DND-41 (cell line): Measurements from ENCODE around the gene MAST3.

Experiments
- ATAC-seq: fragments of 200-7000 bp; cut with Tn5 transposase; 3 replicates; pipeline ENCODE4 v1.9.1; 2021; ENCODE audit warnings: low read depth; ENCODE audit not compliant: insufficient read depth
- DNase-seq: peaks from one replicate; pipeline ENCODE4 v3.0.0-alpha.2; 2020
- H2AFZ ChIP-seq: 2 replicates; pipeline ENCODE4 v1.6.0; 2012; ENCODE audit warnings: low read depth, low read length
- H3K27ac ChIP-seq: 2 replicates; pipeline ENCODE4 v1.5.1; 2012; ENCODE audit warnings: low read length, inconsistent platforms
- H3K27me3 ChIP-seq: fragments of 200-600 bp; sonication (generic); 2 replicates; pipeline ENCODE4 v1.6.0; 2012; ENCODE audit warnings: low read length, mild to moderate bottlenecking, inconsistent platforms; ENCODE audit not compliant: insufficient read depth, poor library complexity
- H3K36me3 ChIP-seq: 2 replicates; pipeline ENCODE4 v1.5.1; 2012; ENCODE audit warnings: low read length, inconsistent platforms; ENCODE audit not compliant: insufficient read depth
- H3K4me1 ChIP-seq: 2 replicates; pipeline ENCODE4 v1.5.1; 2012; ENCODE audit warnings: mild to moderate bottlenecking, low read length; ENCODE audit not compliant: insufficient read depth
- H3K4me2 ChIP-seq: 2 replicates; pipeline ENCODE4 v1.6.0; 2012; ENCODE audit warnings: mild to moderate bottlenecking, moderate library complexity, low read length, inconsistent platforms; ENCODE audit not compliant: insufficient read depth
- H3K4me3 ChIP-seq, 2 experiments: fragments of 200-600 bp in 1 of 2; shearing (Covaris generic) in 1 of 2; 2 replicates each; pipeline ENCODE4 v1.5.1; 2012 to 2016; ENCODE audit warnings: inconsistent platforms in 2 of 2, low read length in 2 of 2, mild to moderate bottlenecking in 2 of 2, low read depth in 1 of 2, moderate library complexity in 1 of 2
- H3K79me2 ChIP-seq: 2 replicates; pipeline ENCODE4 v1.6.0; 2012; ENCODE audit warnings: low read length, inconsistent platforms; ENCODE audit not compliant: insufficient read depth
- H3K9ac ChIP-seq: 2 replicates; pipeline ENCODE4 v1.6.0; 2012; ENCODE audit warnings: low read depth, mild to moderate bottlenecking, inconsistent platforms, low read length, moderate library complexity
- H3K9me3 ChIP-seq: 2 replicates; pipeline ENCODE4 v1.5.1; 2012; ENCODE audit warnings: low read length, moderate library complexity, mild to moderate bottlenecking, inconsistent platforms; ENCODE audit not compliant: insufficient read depth, severe bottlenecking
- H4K20me1 ChIP-seq: 2 replicates; pipeline ENCODE4 v1.6.0; 2012; ENCODE audit warnings: low read length; ENCODE audit not compliant: insufficient read depth
- EZH2 ChIP-seq: IDR thresholded peaks from 3 replicates; pipeline ENCODE4 v1.6.1; 2012; ENCODE audit warnings: borderline replicate concordance, low read depth, mild to moderate bottlenecking, moderate library complexity, low read length, inconsistent platforms; ENCODE audit not compliant: severe bottlenecking
- TF ChIP-seq, protein P1 (sequence below): IDR thresholded peaks from 2 replicates; pipeline ENCODE4 v1.5.1; 2012; ENCODE audit warnings: borderline replicate concordance, low read length, moderate library complexity, mild to moderate bottlenecking; ENCODE audit not compliant: poor library complexity, severe bottlenecking; ENCODE audit errors: extremely low read depth

MAST3 gene

DNA sequence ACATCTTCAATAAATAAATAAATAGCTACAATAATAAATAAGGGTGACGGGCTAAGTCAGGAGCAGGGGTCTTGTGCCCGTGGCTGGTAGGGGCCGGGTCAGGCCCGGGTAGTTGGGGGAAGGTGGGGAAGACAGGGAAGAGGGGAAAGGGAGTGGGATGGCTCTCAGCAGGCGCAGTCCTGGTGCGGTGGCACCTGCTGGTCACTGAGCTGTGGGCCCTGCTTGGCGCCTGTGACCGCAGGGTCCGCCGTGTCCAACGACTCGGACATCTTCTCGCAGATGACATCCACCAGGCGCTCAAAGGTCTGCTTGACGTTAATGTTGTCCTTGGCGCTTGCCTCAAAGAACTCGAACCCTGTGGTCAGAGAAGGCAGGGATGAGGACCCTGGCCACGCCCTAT is 99.7 kb downstream of the MAST3 start:
- 0 out of 2 replicates have a peak, but pooled peaks cover 8% of the 10 kb centered on the region for H4K20me1 ChIP-seq
- no peak overlapping the region for H3K27ac ChIP-seq
- no peak overlapping the region for H2AFZ ChIP-seq
- no peaks in the 10 kb centered on the region for H3K27me3 ChIP-seq
- DNase-seq (no peak), ATAC-seq (no peak)
- no peak for TF ChIP-seq EZH2
- TF ChIP-seq, protein P1, sequence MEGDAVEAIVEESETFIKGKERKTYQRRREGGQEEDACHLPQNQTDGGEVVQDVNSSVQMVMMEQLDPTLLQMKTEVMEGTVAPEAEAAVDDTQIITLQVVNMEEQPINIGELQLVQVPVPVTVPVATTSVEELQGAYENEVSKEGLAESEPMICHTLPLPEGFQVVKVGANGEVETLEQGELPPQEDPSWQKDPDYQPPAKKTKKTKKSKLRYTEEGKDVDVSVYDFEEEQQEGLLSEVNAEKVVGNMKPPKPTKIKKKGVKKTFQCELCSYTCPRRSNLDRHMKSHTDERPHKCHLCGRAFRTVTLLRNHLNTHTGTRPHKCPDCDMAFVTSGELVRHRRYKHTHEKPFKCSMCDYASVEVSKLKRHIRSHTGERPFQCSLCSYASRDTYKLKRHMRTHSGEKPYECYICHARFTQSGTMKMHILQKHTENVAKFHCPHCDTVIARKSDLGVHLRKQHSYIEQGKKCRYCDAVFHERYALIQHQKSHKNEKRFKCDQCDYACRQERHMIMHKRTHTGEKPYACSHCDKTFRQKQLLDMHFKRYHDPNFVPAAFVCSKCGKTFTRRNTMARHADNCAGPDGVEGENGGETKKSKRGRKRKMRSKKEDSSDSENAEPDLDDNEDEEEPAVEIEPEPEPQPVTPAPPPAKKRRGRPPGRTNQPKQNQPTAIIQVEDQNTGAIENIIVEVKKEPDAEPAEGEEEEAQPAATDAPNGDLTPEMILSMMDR = no peak
- H3K36me3 ChIP-seq = peaks cover 26% of the 10 kb centered on the region
- peaks cover 10% of the 10 kb centered on the region for H3K79me2 ChIP-seq
- H3K4me1 ChIP-seq = peaks cover 18% of the 10 kb centered on the region
- no peaks in the 10 kb centered on the region for H3K9me3 ChIP-seq
- H3K4me2 ChIP-seq = no peak overlapping the region
- no peak overlapping the region for H3K9ac ChIP-seq
- H3K4me3 ChIP-seq = no peak overlapping the region

DNA sequence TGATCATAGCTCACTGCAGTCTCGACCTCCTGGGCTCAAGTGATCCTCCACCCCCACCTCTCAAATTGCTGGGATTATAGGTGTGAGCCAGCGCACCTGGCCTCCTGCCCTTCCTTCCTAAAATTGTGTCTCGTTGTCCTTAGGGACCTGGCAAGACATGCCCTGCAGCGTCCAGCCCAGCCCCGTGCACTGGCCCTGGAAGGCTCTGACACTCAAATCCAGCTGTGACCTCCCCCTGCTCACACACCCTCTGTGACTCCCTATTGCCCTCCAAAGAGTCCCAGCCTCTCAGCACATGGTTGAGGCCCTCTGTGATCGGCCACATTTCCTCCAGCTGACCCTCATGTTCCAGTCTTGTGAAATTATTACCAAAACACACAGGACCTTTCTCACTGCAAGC is 100.4 kb downstream of the MAST3 start:
- H3K9me3 ChIP-seq = no peaks in the 10 kb centered on the region
- H2AFZ ChIP-seq = no peak overlapping the region
- H3K4me1 ChIP-seq = peaks cover 18% of the 10 kb centered on the region
- H3K27ac ChIP-seq = no peak overlapping the region
- H3K4me3 ChIP-seq = no peak overlapping the region
- H3K9ac ChIP-seq = no peak overlapping the region
- peaks cover 12% of the 10 kb centered on the region; the same call in 1 of the 2 replicates for H4K20me1 ChIP-seq
- ATAC-seq (no peak), DNase-seq (no peak)
- peaks cover 26% of the 10 kb centered on the region for H3K36me3 ChIP-seq
- H3K79me2 ChIP-seq = peaks cover 10% of the 10 kb centered on the region
- no peak overlapping the region for H3K4me2 ChIP-seq
- no peak for TF ChIP-seq EZH2
- TF ChIP-seq, protein P1 = no peak
- H3K27me3 ChIP-seq = no peaks in the 10 kb centered on the region

DNA sequence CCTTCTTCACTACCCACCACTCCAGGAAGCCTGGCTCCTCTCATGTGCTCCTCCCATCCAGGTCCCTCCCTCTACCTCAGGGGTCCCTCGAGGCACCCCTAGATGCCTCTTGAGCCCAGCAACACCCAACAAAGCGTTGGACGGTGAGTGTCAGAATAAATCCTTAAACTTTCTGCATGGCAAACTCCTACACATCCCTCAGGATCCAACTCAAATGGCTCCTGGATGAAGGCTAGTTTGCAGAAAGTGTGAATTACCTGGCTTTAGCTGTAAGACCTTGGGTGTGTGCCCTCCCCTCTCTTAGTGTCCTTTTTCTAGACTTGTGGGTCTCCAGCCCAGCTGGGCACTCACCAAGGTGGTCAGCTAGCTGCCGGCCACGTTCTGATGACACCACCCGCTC is 100.8 kb downstream of the MAST3 start:
- ATAC-seq (no peak), DNase-seq (no peak)
- H3K4me1 ChIP-seq = peaks cover 22% of the 10 kb centered on the region
- H3K36me3 ChIP-seq = peaks cover 26% of the 10 kb centered on the region
- H3K9me3 ChIP-seq = no peaks in the 10 kb centered on the region
- no peak overlapping the region for H3K9ac ChIP-seq
- H3K4me2 ChIP-seq = no peak overlapping the region
- no peaks in the 10 kb centered on the region for H3K27me3 ChIP-seq
- no peak overlapping the region for H3K27ac ChIP-seq
- TF ChIP-seq, protein P1 = no peak
- TF ChIP-seq EZH2 = no peak
- peaks cover 14% of the 10 kb centered on the region; the same call in 1 of the 2 replicates for H4K20me1 ChIP-seq
- H3K79me2 ChIP-seq = peaks cover 13% of the 10 kb centered on the region
- no peak overlapping the region for H3K4me3 ChIP-seq
- H2AFZ ChIP-seq = no peak overlapping the region
